HFFc6 (cell line): ENCODE results near the gene SQSTM1. TPM values are rescaled to one million over a fixed set of nuclear protein-coding genes. Genes with fewer than 3 reads are reported as not detected.

ENCODE experiments used
- DNase-seq: peaks from one replicate; pipeline ENCODE4 v3.0.0-alpha.2; 2018
- H3K27ac Mint-ChIP-seq: 2 replicates; pipeline ENCODE4 v1.8.0; 2020; ENCODE audit warnings: mild to moderate bottlenecking, mixed read lengths
- H3K27me3 Mint-ChIP-seq: 2 replicates; pipeline ENCODE4 v1.8.0; 2021; ENCODE audit warnings: mild to moderate bottlenecking, moderate library complexity, mixed read lengths; ENCODE audit not compliant: insufficient read depth
- H3K36me3 Mint-ChIP-seq: 2 replicates; pipeline ENCODE4 v1.8.0; 2021; ENCODE audit warnings: low read depth, mixed read lengths
- H3K4me1 Mint-ChIP-seq: 2 replicates; pipeline ENCODE4 v1.8.0; 2020; ENCODE audit warnings: low read depth, mixed read lengths
- H3K4me3 Mint-ChIP-seq: 2 replicates; pipeline ENCODE4 v1.8.0; 2020; ENCODE audit warnings: mild to moderate bottlenecking, moderate library complexity, mixed read lengths
- H3K9me3 Mint-ChIP-seq: 2 replicates; pipeline ENCODE4 v1.8.0; 2020; ENCODE audit warnings: mild to moderate bottlenecking, mixed read lengths
- total RNA-seq, 6 experiments: library from RNA; stranded (reverse); fragmentation: NEBNext Ultra II Directional; extraction: Animal tissue kit (Norgen Biotek cat#: 25700); gene quantifications; 2 replicates in 1 of 6; 3 replicates in 5 of 6; pipeline ENCODE4 v1.2.3, GENCODE V29; 2021
- TF ChIP-seq, protein P1 (sequence below): fragments of 200-600 bp; sonication (generic); IDR thresholded peaks from 2 replicates; pipeline ENCODE4 v1.5.0; 2021; ENCODE audit warnings: antibody characterized with exemption, mild to moderate bottlenecking

SQSTM1 gene
- total RNA-seq, 6 experiments from 2014 or later, result 188 to 282 (median 280) TPM

GRCh38 chr5:179795049-179795862, 25.4 kb upstream of the SQSTM1 start:
- Mint-ChIP-seq H3K36me3 (peaks cover 6% of the 10 kb centered on the region; the same call in 1 of the 2 replicates), H3K27ac (no peak overlapping the region; the same call in 1 of the 2 replicates), H3K27me3 (peaks cover 1% of the 10 kb centered on the region; the same call in 1 of the 2 replicates), H3K4me1 (peaks cover 7% of the 10 kb centered on the region), H3K9me3 (no peaks in the 10 kb centered on the region), H3K4me3 (peak overlapping the region; percentile 39)
- TF ChIP-seq, protein P1, sequence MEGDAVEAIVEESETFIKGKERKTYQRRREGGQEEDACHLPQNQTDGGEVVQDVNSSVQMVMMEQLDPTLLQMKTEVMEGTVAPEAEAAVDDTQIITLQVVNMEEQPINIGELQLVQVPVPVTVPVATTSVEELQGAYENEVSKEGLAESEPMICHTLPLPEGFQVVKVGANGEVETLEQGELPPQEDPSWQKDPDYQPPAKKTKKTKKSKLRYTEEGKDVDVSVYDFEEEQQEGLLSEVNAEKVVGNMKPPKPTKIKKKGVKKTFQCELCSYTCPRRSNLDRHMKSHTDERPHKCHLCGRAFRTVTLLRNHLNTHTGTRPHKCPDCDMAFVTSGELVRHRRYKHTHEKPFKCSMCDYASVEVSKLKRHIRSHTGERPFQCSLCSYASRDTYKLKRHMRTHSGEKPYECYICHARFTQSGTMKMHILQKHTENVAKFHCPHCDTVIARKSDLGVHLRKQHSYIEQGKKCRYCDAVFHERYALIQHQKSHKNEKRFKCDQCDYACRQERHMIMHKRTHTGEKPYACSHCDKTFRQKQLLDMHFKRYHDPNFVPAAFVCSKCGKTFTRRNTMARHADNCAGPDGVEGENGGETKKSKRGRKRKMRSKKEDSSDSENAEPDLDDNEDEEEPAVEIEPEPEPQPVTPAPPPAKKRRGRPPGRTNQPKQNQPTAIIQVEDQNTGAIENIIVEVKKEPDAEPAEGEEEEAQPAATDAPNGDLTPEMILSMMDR, result no peak
- DNase-seq, result no peak

DNA sequence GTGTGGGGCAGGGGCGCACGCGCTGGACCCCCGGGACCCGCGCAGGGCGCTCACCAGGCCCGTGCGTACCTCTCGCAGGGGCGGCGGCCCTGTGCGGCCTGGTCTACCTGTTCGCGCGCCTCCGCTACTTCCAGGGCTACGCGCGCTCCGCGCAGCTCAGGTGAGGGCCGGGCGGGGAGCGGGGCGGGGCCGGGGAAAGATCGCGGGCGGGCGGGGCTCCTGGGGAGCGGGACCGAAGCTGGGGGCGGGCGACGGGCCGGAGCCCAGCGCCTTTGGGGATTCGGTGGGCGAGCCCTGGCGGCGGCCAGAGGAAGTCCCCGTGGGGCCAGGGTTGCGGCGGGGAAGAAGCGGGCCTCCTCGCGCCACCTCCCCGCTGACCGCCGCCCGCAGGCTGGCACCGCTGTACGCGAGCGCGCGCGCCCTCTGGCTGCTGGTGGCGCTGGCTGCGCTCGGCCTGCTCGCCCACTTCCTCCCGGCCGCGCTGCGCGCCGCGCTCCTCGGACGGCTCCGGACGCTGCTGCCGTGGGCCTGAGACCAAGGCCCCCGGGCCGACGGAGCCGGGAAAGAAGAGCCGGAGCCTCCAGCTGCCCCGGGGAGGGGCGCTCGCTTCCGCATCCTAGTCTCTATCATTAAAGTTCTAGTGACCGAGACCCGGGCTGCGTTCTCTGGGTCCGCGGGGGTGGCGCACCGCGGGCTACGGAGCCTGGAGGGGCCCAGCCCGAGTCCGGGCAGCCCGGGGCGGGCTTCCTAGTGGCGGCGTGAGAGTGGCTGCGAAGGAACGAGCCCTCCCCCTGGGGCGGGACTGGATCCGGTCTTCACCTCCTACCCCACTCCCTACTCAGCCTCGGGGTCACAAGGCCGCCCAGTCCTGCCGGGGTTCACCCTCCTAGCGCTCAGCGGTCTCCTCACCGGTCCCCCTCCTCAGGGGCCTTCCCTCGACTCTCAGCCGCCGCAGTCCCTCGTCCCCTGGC, 24.6 kb upstream of the SQSTM1 start:
- peaks cover 7% of the 10 kb centered on the region for H3K4me1 Mint-ChIP-seq
- TF ChIP-seq, protein P1, result peak; percentile 89
- no peaks in the 10 kb centered on the region for H3K9me3 Mint-ChIP-seq

GRCh38 chr5:179796877-179797608, 23.7 kb upstream of the SQSTM1 start:
- Mint-ChIP-seq H3K4me1 (peaks cover 7% of the 10 kb centered on the region), H3K27me3 (peaks cover 1% of the 10 kb centered on the region; the same call in 1 of the 2 replicates), H3K36me3 (peaks cover 10% of the 10 kb centered on the region; the same call in 1 of the 2 replicates), H3K9me3 (no peaks in the 10 kb centered on the region), H3K27ac (peak overlapping the region; percentile 15), H3K4me3 (peak overlapping the region; percentile 62)
- DNase-seq, result no peak
- TF ChIP-seq, protein P1, result no peak

More for the DNA sequence above, 24.6 kb upstream of the SQSTM1 start:
- Mint-ChIP-seq H3K4me3 (peak overlapping the region; percentile 62), H3K27ac (peak overlapping the region; percentile 15), H3K36me3 (peaks cover 6% of the 10 kb centered on the region; the same call in 1 of the 2 replicates), H3K27me3 (peaks cover 1% of the 10 kb centered on the region; the same call in 1 of the 2 replicates)
- DNase-seq, result peak; percentile 73

GRCh38 chr5:179797741-179798140, 23.0 kb upstream of the SQSTM1 start:
- peaks cover 10% of the 10 kb centered on the region; the same call in 1 of the 2 replicates for H3K36me3 Mint-ChIP-seq
- TF ChIP-seq, protein P1, result no peak
- H3K27me3 Mint-ChIP-seq, result peaks cover 1% of the 10 kb centered on the region; the same call in 1 of the 2 replicates
- no peak for DNase-seq
- H3K4me3 Mint-ChIP-seq, result no peak overlapping the region
- H3K4me1 Mint-ChIP-seq, result peaks cover 9% of the 10 kb centered on the region
- no peak overlapping the region for H3K27ac Mint-ChIP-seq
- H3K9me3 Mint-ChIP-seq, result no peaks in the 10 kb centered on the region
